HEK293T (cell line): Measurements from ENCODE around the gene PHEX.

ENCODE experiments used
- CTBP1 ChIP-seq: fragments of 450-650 bp; IDR thresholded peaks from 2 replicates; pipeline ENCODE4 v1.6.1; 2016; ENCODE audit warnings: borderline replicate concordance
- ELF4 ChIP-seq: fragments of 450-650 bp; IDR thresholded peaks from 2 replicates; pipeline ENCODE4 v1.6.1; 2017; ENCODE audit warnings: antibody characterized with exemption
- FOXA1 ChIP-seq: fragments of 450-650 bp; IDR thresholded peaks from 2 replicates; pipeline ENCODE4 v1.6.1; 2016; ENCODE audit warnings: mild to moderate bottlenecking
- FOXM1 ChIP-seq: fragments of 450-650 bp; IDR thresholded peaks from 2 replicates; pipeline ENCODE4 v1.6.1; 2017; ENCODE audit warnings: mild to moderate bottlenecking, borderline replicate concordance
- LEF1 ChIP-seq: fragments of 450-650 bp; IDR thresholded peaks from 2 replicates; pipeline ENCODE4 v1.6.1; 2017; ENCODE audit warnings: mild to moderate bottlenecking, borderline replicate concordance
- PKNOX1 ChIP-seq: fragments of 450-650 bp; IDR thresholded peaks from 2 replicates; pipeline ENCODE4 v1.6.1; 2016
- TARDBP ChIP-seq: fragments of 450-650 bp; IDR thresholded peaks from 2 replicates; pipeline ENCODE4 v1.6.1; 2016
- ZNF384 ChIP-seq: fragments of 450-650 bp; IDR thresholded peaks from 2 replicates; pipeline ENCODE4 v1.6.1; 2016

GRCh38 chrX:22150371-22150770, 118.2 kb downstream of the PHEX start:
- TF ChIP-seq LEF1 (no peak), TARDBP (no peak), PKNOX1 (no peak), ELF4 (no peak), ZNF384 (no peak), FOXM1 (no peak), FOXA1 (no peak), CTBP1 (no peak)
